NCI-H2196 (cell line): Measurements from ENCODE around the gene YWHAB.

Experiments
- DNase-seq: peaks from one replicate; lab custom pipeline; 2025; ENCODE audit not compliant: unreplicated experiment; lab: John Stamatoyannopoulos, UW

Gene YWHAB

GRCh38 chr20:44950368-44950767 lies 64.9 kb downstream of the YWHAB start:
- no peak for DNase-seq

GRCh38 chr20:44952731-44953130 lies 67.2 kb downstream of the YWHAB start:
- DNase-seq, result no peak

DNA sequence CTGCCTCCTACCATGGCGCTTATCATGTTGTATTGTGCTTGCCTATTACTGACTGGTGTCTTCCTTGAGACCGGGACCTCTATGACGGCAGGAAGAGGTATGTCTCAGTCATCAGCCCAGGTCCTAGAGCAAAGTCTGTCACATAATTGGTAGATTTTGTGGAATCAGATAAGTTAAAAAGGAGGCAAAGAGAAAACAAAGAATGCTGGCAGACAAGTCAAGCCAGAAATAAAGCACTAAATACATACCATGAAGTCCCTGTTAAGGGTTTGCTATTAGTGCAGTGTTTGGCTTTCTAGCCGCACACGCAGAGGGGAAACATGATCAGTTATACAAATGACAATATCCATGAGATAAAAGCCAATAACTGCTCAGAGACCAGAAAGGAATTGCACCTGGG lies 68.7 kb downstream of the YWHAB start:
- no peak for DNase-seq

GRCh38 chr20:44955270-44955669 lies 69.8 kb downstream of the YWHAB start:
- DNase-seq, result no peak

DNA sequence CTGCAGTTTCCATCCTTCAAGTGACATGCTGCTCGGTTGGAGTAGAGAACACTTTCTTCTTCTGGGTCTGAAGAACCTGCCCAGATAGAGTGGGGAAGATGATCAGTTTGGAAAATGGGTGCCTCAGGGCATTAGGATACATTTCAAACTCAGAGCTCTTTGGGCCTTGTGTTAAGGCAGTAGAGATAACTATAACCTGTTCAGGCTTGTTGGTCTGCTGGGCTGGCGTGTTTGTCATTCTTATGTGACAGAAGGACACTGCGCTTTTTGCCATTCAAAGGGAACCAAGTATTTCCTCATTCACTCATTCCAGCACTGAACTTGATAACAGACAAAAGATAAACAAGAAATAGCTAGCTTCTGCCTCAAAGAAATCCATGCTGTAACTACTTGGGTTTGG lies 70.9 kb downstream of the YWHAB start:
- DNase-seq, result no peak
